H9 (cell line): ENCODE measurements around the gene CCDC172. TPM values are rescaled to one million over a fixed set of nuclear protein-coding genes. Genes with fewer than 3 reads are reported as not detected.

Experiments used
- DNase-seq: peaks from one replicate; pipeline ENCODE4 v3.0.0-alpha.2; 2017
- H2AFZ ChIP-seq: one replicate; pipeline ENCODE4 v1.6.1; 2013; ENCODE audit warnings: mild to moderate bottlenecking, low read length, control low read depth, moderate library complexity
- H2AK5ac ChIP-seq: 2 replicates; pipeline ENCODE4 v1.6.1; 2013; ENCODE audit warnings: low read length, control low read depth, mixed read lengths; ENCODE audit not compliant: insufficient read length
- H2BK120ac ChIP-seq: one replicate; pipeline ENCODE4 v1.6.1; 2013; ENCODE audit warnings: low read depth, mild to moderate bottlenecking, low read length, control low read depth, inconsistent platforms; ENCODE audit not compliant: poor library complexity, severe bottlenecking
- H2BK12ac ChIP-seq: 2 replicates; pipeline ENCODE4 v1.6.1; 2013; ENCODE audit warnings: low read length, control low read depth, mixed read lengths, low read depth; ENCODE audit not compliant: insufficient read length
- H2BK15ac ChIP-seq: 2 replicates; pipeline ENCODE4 v1.6.1; 2013; ENCODE audit warnings: low read depth, low read length, control low read depth
- H2BK20ac ChIP-seq: one replicate; pipeline ENCODE4 v1.6.1; 2013; ENCODE audit warnings: low read depth, mild to moderate bottlenecking, low read length, control low read depth, inconsistent platforms; ENCODE audit not compliant: poor library complexity, severe bottlenecking
- H2BK5ac ChIP-seq: 2 replicates; pipeline ENCODE4 v1.6.1; 2013; ENCODE audit warnings: low read length, control low read depth, mixed read lengths; ENCODE audit not compliant: insufficient read length
- H3K14ac ChIP-seq: 2 replicates; pipeline ENCODE4 v1.6.1; 2013; ENCODE audit warnings: low read length, control low read depth; ENCODE audit not compliant: insufficient read depth
- H3K18ac ChIP-seq: 2 replicates; pipeline ENCODE4 v1.6.1; 2013; ENCODE audit warnings: low read depth, mild to moderate bottlenecking, mixed read lengths, low read length, control low read depth; ENCODE audit not compliant: insufficient read length
- H3K23ac ChIP-seq: 2 replicates; pipeline ENCODE4 v1.6.1; 2013; ENCODE audit warnings: low read length, control low read depth, mixed read lengths, low read depth; ENCODE audit not compliant: insufficient read length
- H3K23me2 ChIP-seq: 2 replicates; pipeline ENCODE4 v1.6.1; 2013; ENCODE audit warnings: low read depth, mild to moderate bottlenecking, mixed read lengths, low read length, control low read depth; ENCODE audit not compliant: insufficient read length, poor library complexity, severe bottlenecking
- H3K27ac ChIP-seq: 2 replicates; pipeline ENCODE4 v1.5.1; 2013; ENCODE audit warnings: low read length, control low read depth, mixed read lengths, low read depth; ENCODE audit not compliant: insufficient read length
- H3K27me3 ChIP-seq: 2 replicates; pipeline ENCODE4 v1.6.1; 2013; ENCODE audit warnings: low read length, control low read depth, inconsistent platforms; ENCODE audit not compliant: insufficient read depth
- H3K4ac ChIP-seq: 2 replicates; pipeline ENCODE4 v1.6.1; 2013; ENCODE audit warnings: low read depth, mild to moderate bottlenecking, control low read depth, inconsistent platforms, low read length, moderate library complexity
- H3K4me1 ChIP-seq: 2 replicates; pipeline ENCODE4 v1.6.1; 2013; ENCODE audit warnings: low read length, control low read depth, inconsistent platforms; ENCODE audit not compliant: insufficient read depth
- H3K4me2 ChIP-seq: 2 replicates; pipeline ENCODE4 v1.6.1; 2013; ENCODE audit warnings: low read length, control low read depth, mixed read lengths; ENCODE audit not compliant: insufficient read length, insufficient read depth
- H3K56ac ChIP-seq: 2 replicates; pipeline ENCODE4 v1.6.1; 2013; ENCODE audit warnings: low read depth, mild to moderate bottlenecking, mixed read lengths, low read length, control low read depth; ENCODE audit not compliant: insufficient read length
- H3K79me1 ChIP-seq: 2 replicates; pipeline ENCODE4 v1.6.1; 2013; ENCODE audit warnings: low read depth, mild to moderate bottlenecking, moderate library complexity, low read length, control low read depth, inconsistent platforms; ENCODE audit not compliant: insufficient read depth, poor library complexity, severe bottlenecking
- H3K79me2 ChIP-seq: 2 replicates; pipeline ENCODE4 v1.6.1; 2013; ENCODE audit warnings: low read length, control low read depth, inconsistent platforms; ENCODE audit not compliant: insufficient read depth
- H3K9ac ChIP-seq: 2 replicates; pipeline ENCODE4 v1.6.1; 2013; ENCODE audit warnings: low read length, control low read depth, mixed read lengths; ENCODE audit not compliant: insufficient read length; ENCODE audit errors: extremely low read depth
- H3K9me3 ChIP-seq: one replicate; pipeline ENCODE4 v1.6.1; 2013; ENCODE audit warnings: low read depth, low read length, inconsistent platforms; ENCODE audit not compliant: control insufficient read depth
- H3T11ph ChIP-seq: one replicate; pipeline ENCODE4 v1.6.1; 2013; ENCODE audit warnings: mild to moderate bottlenecking, low read length, control low read depth, inconsistent platforms
- H4K20me1 ChIP-seq: one replicate; pipeline ENCODE4 v1.6.1; 2013; ENCODE audit not compliant: control insufficient read depth, insufficient read length, insufficient read depth
- H4K5ac ChIP-seq: 2 replicates; pipeline ENCODE4 v1.6.1; 2013; ENCODE audit warnings: low read depth, mild to moderate bottlenecking, mixed read lengths, low read length, control low read depth; ENCODE audit not compliant: insufficient read length
- H4K8ac ChIP-seq: replicated peaks from 2 replicates; pipeline ENCODE4 v1.6.1; 2013; ENCODE audit warnings: low read length, control low read depth, mixed read lengths, low read depth; ENCODE audit not compliant: insufficient read length
- H4K91ac ChIP-seq: 2 replicates; pipeline ENCODE4 v1.6.1; 2013; ENCODE audit warnings: low read depth, mild to moderate bottlenecking, moderate library complexity, mixed read lengths, low read length, control low read depth; ENCODE audit not compliant: insufficient read length
- H3K27ac Mint-ChIP-seq, 3 experiments: 2 replicates in 2 of 3; 3 replicates in 1 of 3; pipeline ENCODE4 v1.8.0; 2020 to 2021; ENCODE audit warnings: mixed read lengths in 3 of 3, mild to moderate bottlenecking in 1 of 3, moderate library complexity in 1 of 3
- H3K27me3 Mint-ChIP-seq: 2 replicates; pipeline ENCODE4 v1.8.0; 2021; ENCODE audit warnings: low read depth, mild to moderate bottlenecking, moderate library complexity, mixed read lengths
- H3K36me3 Mint-ChIP-seq, 3 experiments: 2 replicates in 2 of 3; 3 replicates in 1 of 3; pipeline ENCODE4 v1.8.0; 2020 to 2021; ENCODE audit warnings: low read depth in 3 of 3, mixed read lengths in 3 of 3; ENCODE audit not compliant: insufficient read depth in 1 of 3
- H3K4me1 Mint-ChIP-seq, 2 experiments: 2 replicates each; pipeline ENCODE4 v1.8.0; 2020; ENCODE audit warnings: mixed read lengths in 2 of 2
- H3K4me3 Mint-ChIP-seq, 2 experiments: 2 replicates in 1 of 2; 3 replicates in 1 of 2; pipeline ENCODE4 v1.8.0; 2020 to 2021; ENCODE audit warnings: mild to moderate bottlenecking in 2 of 2, mixed read lengths in 2 of 2, moderate library complexity in 1 of 2
- H3K9me3 Mint-ChIP-seq, 2 experiments: 2 replicates in 1 of 2; 3 replicates in 1 of 2; pipeline ENCODE4 v1.8.0; 2020; ENCODE audit warnings: mild to moderate bottlenecking in 2 of 2, mixed read lengths in 2 of 2, moderate library complexity in 1 of 2
- CTCF ChIP-seq: fragments of 200-600 bp; sonication (generic); conservative IDR thresholded peaks from 3 replicates; pipeline ENCODE4 v1.8.0; 2021; ENCODE audit warnings: antibody characterized with exemption, mild to moderate bottlenecking
- WGBS: extraction: QIAGEN DNeasy Blood & Tissue Kit; methylation state at CpG from one replicate; pipeline ENCODE4 v1.1.7; 2013; ENCODE audit warnings: missing lambda C conversion rate, low lambda C conversion rate, mixed read lengths; ENCODE audit not compliant: insufficient read length; ENCODE audit errors: extremely low coverage; 5-methylcytosine and 5-hydroxymethylcytosine counted together
- total RNA-seq: library from RNA; stranded (reverse); gene quantifications from 2 replicates; pipeline ENCODE4 v1.2.1, GENCODE V29; 2021

The CCDC172 gene
- total RNA-seq, 1 experiment from 2014 or later = 1.3 TPM

- H3K27me3 ChIP-seq = no peaks in the 10 kb centered on the region
- H3K27ac Mint-ChIP-seq = no peak overlapping the region
- H2AFZ ChIP-seq = no peak overlapping the region
- no peak overlapping the region for H3K27ac ChIP-seq
- no CpG with 5 or more reads among the region's 1 CpG for WGBS
- no peak overlapping the region for H2AK5ac ChIP-seq
- H3K36me3 Mint-ChIP-seq = no peaks in the 10 kb centered on the region
- no peak overlapping the region for H2BK15ac ChIP-seq
- no peaks in the 10 kb centered on the region for H3K9me3 ChIP-seq
- H2BK20ac ChIP-seq = no peak overlapping the region
- no peak overlapping the region for H3K4me2 ChIP-seq
- H3K4me1 Mint-ChIP-seq = peaks cover 0 to 2% of the 10 kb centered on the region in 2 experiments; a peak in 2 of 4 replicates
- H3K9ac ChIP-seq = no peak overlapping the region
- no peaks in the 10 kb centered on the region for H3K23me2 ChIP-seq
- H4K91ac ChIP-seq = no peak overlapping the region
- no peaks in the 10 kb centered on the region; the same call in 1 of the 2 replicates for H3K4me1 ChIP-seq
- TF ChIP-seq CTCF = peak; percentile 88
- H4K5ac ChIP-seq = no peak overlapping the region
- peaks cover 2 to 8% of the 10 kb centered on the region in 2 experiments; a peak in 2 of 5 replicates for H3K9me3 Mint-ChIP-seq
- no peak overlapping the region for H2BK12ac ChIP-seq
- no peak overlapping the region for H3K56ac ChIP-seq
- H2BK120ac ChIP-seq = no peak overlapping the region
- no peak overlapping the region for H3K4me3 Mint-ChIP-seq
- no peak overlapping the region for H3K23ac ChIP-seq
- no peak overlapping the region for H2BK5ac ChIP-seq
- peaks cover 3% of the 10 kb centered on the region for H3K27me3 Mint-ChIP-seq
- no peak overlapping the region for H4K8ac ChIP-seq
- H4K20me1 ChIP-seq = no peaks in the 10 kb centered on the region
- no peak overlapping the region for H3K18ac ChIP-seq
- H3K14ac ChIP-seq = no peak overlapping the region
- H3K79me1 ChIP-seq = no peaks in the 10 kb centered on the region
- H3K4ac ChIP-seq = no peak overlapping the region
- no peak for DNase-seq
- no peak overlapping the region for H3T11ph ChIP-seq
- no peaks in the 10 kb centered on the region for H3K79me2 ChIP-seq
These were observed 36.2 kb upstream of the CCDC172 start for GRCh38 chr10:116287906-116288501.
